Endothelial cell of umbilical vein (primary cell): ENCODE data around the gene ADH1A. TPM values are rescaled to one million over a fixed set of nuclear protein-coding genes. Genes with fewer than 3 reads are reported as not detected.

Experiments
- BruUV-seq: library from RNA; stranded (reverse); fragments of 400-500 nt; replicated peaks from 2 replicates; lab custom pipeline; 2021; lab: Mats Ljungman, UMichigan
- CTCF ChIA-PET: fragments of 300-600, 350-600 bp; sonication (Branson Sonifier 250); formaldehyde crosslinking; loops from one replicate; lab custom pipeline; 2021; ENCODE audit warnings: antibody characterized with exemption, inconsistent platforms; lab: Charles Lee
- POLR2A ChIA-PET: fragments of 300-600, 350-600 bp; sonication (Branson Sonifier 250); formaldehyde crosslinking; loops from one replicate; lab custom pipeline; 2021; ENCODE audit warnings: antibody characterized with exemption, inconsistent platforms; lab: Charles Lee
- DNase-seq: peaks from one replicate; pipeline ENCODE4 v3.0.0-alpha.2; 2011; ENCODE audit warnings: low read depth, low spot score
- FAIRE-seq: peaks from 2 replicates; lab custom pipeline; 2011; peaks lifted over from hg19 to GRCh38; lab: Jason Lieb, UNC
- H2AFZ ChIP-seq: 2 replicates; pipeline ENCODE4 v1.6.0; 2012; ENCODE audit warnings: low read depth, low read length, control low read depth, inconsistent platforms
- H3K27ac ChIP-seq: 2 replicates; pipeline ENCODE4 v1.5.1; 2011; ENCODE audit warnings: low read depth, mild to moderate bottlenecking, control low read depth, low read length, moderate library complexity; ENCODE audit not compliant: insufficient read depth
- H3K27me3 ChIP-seq, 2 experiments: 2 replicates each; pipeline versions ENCODE4 v1.6.0 to v1.6.1; 2011; ENCODE audit warnings: low read length in 2 of 2, mixed read lengths in 1 of 2; ENCODE audit not compliant: control insufficient read depth in 2 of 2, insufficient read depth in 2 of 2
- H3K36me3 ChIP-seq, 2 experiments: 2 replicates in 1 of 2; 3 replicates in 1 of 2; pipeline ENCODE4 v1.5.1; 2011; ENCODE audit warnings: low read length in 2 of 2, mild to moderate bottlenecking in 1 of 2, moderate library complexity in 1 of 2; ENCODE audit not compliant: control insufficient read depth in 2 of 2, insufficient read depth in 2 of 2; ENCODE audit errors: extremely low read depth in 1 of 2
- H3K4me1 ChIP-seq: 3 replicates; pipeline ENCODE4 v1.5.1; 2011; ENCODE audit warnings: mild to moderate bottlenecking, low read length; ENCODE audit not compliant: control insufficient read depth, insufficient read depth; ENCODE audit errors: extremely low read depth
- H3K4me2 ChIP-seq: 2 replicates; pipeline ENCODE4 v1.6.1; 2011; ENCODE audit warnings: low read length, control low read depth, mixed read lengths; ENCODE audit not compliant: insufficient read depth
- H3K4me3 ChIP-seq, 3 experiments: fragments of 200-600 bp in 1 of 3; sonication (generic), shearing (Covaris generic) in 1 of 3; replicated peaks in 1 of 3; 2 replicates each; pipeline ENCODE4 v1.5.1; 2011 to 2016; ENCODE audit warnings: control low read depth in 3 of 3, low read length in 3 of 3, mild to moderate bottlenecking in 2 of 3, inconsistent platforms in 1 of 3, low read depth in 1 of 3, moderate library complexity in 1 of 3; ENCODE audit not compliant: insufficient read depth in 1 of 3
- H3K79me2 ChIP-seq: 2 replicates; pipeline ENCODE4 v1.6.0; 2012; ENCODE audit warnings: low read length, inconsistent platforms; ENCODE audit not compliant: control insufficient read depth, insufficient read depth
- H3K9ac ChIP-seq: replicated peaks from 2 replicates; pipeline ENCODE3; 2011; ENCODE audit warnings: low read length, control low read depth; ENCODE audit not compliant: insufficient read depth; ENCODE audit errors: extremely low read depth
- H3K9me1 ChIP-seq: replicated peaks from 3 replicates; pipeline ENCODE4 v1.6.0; 2011; ENCODE audit warnings: mild to moderate bottlenecking, low read length; ENCODE audit not compliant: control insufficient read depth, insufficient read depth; ENCODE audit errors: extremely low read depth
- H3K9me3 ChIP-seq: replicated peaks from 2 replicates; pipeline ENCODE4 v1.5.1; 2012; ENCODE audit warnings: low read length, inconsistent platforms; ENCODE audit not compliant: control insufficient read depth, insufficient read depth
- H4K20me1 ChIP-seq: replicated peaks from 2 replicates; pipeline ENCODE3; 2011; ENCODE audit warnings: mild to moderate bottlenecking, low read length; ENCODE audit not compliant: control insufficient read depth, insufficient read depth; ENCODE audit errors: extremely low read depth
- EZH2 ChIP-seq: IDR thresholded peaks from 2 replicates; pipeline ENCODE4 v1.6.1; 2012; ENCODE audit warnings: borderline replicate concordance, low read depth, mild to moderate bottlenecking, moderate library complexity, low read length, inconsistent platforms; ENCODE audit not compliant: severe bottlenecking
- FOS ChIP-seq: IDR thresholded peaks from 2 replicates; pipeline ENCODE4 v1.6.1; 2011; ENCODE audit warnings: mild to moderate bottlenecking, low read length, moderate library complexity, borderline replicate concordance; ENCODE audit not compliant: insufficient read depth
- GATA2 ChIP-seq: IDR thresholded peaks from 2 replicates; pipeline ENCODE4 v1.7.0; 2011; ENCODE audit warnings: low read depth, mild to moderate bottlenecking, moderate library complexity, mixed read lengths, low read length; ENCODE audit not compliant: insufficient read length, insufficient read depth
- JUN ChIP-seq: IDR thresholded peaks from 2 replicates; pipeline ENCODE4 v1.6.1; 2011; ENCODE audit warnings: borderline replicate concordance, low read depth; ENCODE audit not compliant: insufficient read length, insufficient read depth
- MYC ChIP-seq: IDR thresholded peaks from one replicate; pipeline ENCODE4 v1.6.1; 2011; ENCODE audit warnings: mild to moderate bottlenecking, low read depth, low read length
- POLR2A ChIP-seq: IDR thresholded peaks from 2 replicates; pipeline ENCODE4 v1.6.1; 2012; ENCODE audit warnings: low read depth, mild to moderate bottlenecking, control low read depth, low read length
- POLR2AphosphoS5 ChIP-seq: IDR thresholded peaks from 2 replicates; pipeline ENCODE4 v1.6.1; 2012; ENCODE audit warnings: low read depth, mild to moderate bottlenecking, control low read depth, low read length, moderate library complexity; ENCODE audit not compliant: insufficient read depth
- dilution Hi-C: fragments of 300-500 bp; cut with MboI; formaldehyde crosslinking; loops from one replicate; pipeline ENCODE4 v1.15.0; 2019; ENCODE audit warnings: low sequenced_read_pairs; ENCODE audit not compliant: extremely low pct_ligation_motif_present
- intact Hi-C: fragments of 100-400 bp; cut with micrococcal nuclease; formaldehyde crosslinking; loops from one replicate; pipeline ENCODE4 v1.10.0; 2022
- polyA plus RNA-seq, 4 experiments: library from polyadenylated mRNA; depleted of rRNA in 3 of 4; stranded (reverse) in 3 of 4; unstranded in 1 of 4; fragments of >200 nt; gene quantifications; 2 replicates each; pipeline versions ENCODE4 v1.2.1 to v1.2.3, GENCODE V29; 2011 to 2012; ENCODE audit warnings: missing spikeins in 1 of 4
- total RNA-seq: library from RNA; stranded (reverse); gene quantifications from 2 replicates; pipeline ENCODE4 v1.2.3, GENCODE V29; 2021
- TF ChIP-seq, protein P1 (sequence below): IDR thresholded peaks from 2 replicates; pipeline ENCODE4 v1.6.1; 2011; ENCODE audit not compliant: insufficient read depth, insufficient read length
- TF ChIP-seq, protein P2 (sequence below), 2 donors: IDR thresholded peaks; 1 replicate in 1 of 2; 2 replicates in 1 of 2; pipeline ENCODE4 v1.5.1; 2011; ENCODE audit warnings: low read length in 2 of 2, mild to moderate bottlenecking in 2 of 2, moderate library complexity in 2 of 2, control low read depth in 1 of 2, inconsistent platforms in 1 of 2, low read depth in 1 of 2; ENCODE audit not compliant: insufficient read depth in 1 of 2; ENCODE audit errors: extremely low read depth in 1 of 2

ADH1A gene
- total and polyA plus RNA-seq, 2 donors (not counting 3 experiments of a cell fraction or from before 2014, with no cell fraction given) = not detected

DNA sequence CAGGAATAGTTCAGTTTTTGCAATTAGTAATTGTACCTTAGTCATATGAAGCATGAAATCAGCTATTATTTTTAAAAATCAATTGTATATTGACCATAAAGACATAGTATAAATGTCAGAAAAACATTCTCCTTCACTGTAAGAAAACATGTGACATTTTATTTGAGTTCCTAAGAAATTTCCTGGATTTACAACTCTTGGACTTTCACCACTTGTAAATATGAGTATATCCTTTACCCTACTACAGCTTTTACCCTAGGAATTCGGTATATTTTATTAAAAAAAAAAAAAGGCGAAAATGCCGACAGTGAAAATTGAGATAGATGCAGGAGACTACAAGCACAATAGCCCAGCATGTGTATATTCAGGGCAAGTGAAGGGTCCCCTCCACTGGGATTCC, 14.9 kb downstream of the ADH1A start:
- no peaks in the 10 kb centered on the region for H3K36me3 ChIP-seq
- BruUV-seq = no TSS peak
- no peak overlapping the region for H2AFZ ChIP-seq
- dilution Hi-C loops (no loop called here), intact Hi-C loops (no loop called here)
- H3K27me3 ChIP-seq = no peaks in the 10 kb centered on the region
- DNase-seq (no peak), FAIRE-seq (no peak)
- H3K4me3 ChIP-seq = no peak overlapping the region
- no peaks in the 10 kb centered on the region for H4K20me1 ChIP-seq
- no peaks in the 10 kb centered on the region for H3K4me1 ChIP-seq
- no peak for TF ChIP-seq FOS
- no peak for TF ChIP-seq POLR2A
- TF ChIP-seq, protein P1, sequence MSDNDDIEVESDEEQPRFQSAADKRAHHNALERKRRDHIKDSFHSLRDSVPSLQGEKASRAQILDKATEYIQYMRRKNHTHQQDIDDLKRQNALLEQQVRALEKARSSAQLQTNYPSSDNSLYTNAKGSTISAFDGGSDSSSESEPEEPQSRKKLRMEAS = no peak
- no peak for TF ChIP-seq GATA2
- TF ChIP-seq POLR2AphosphoS5 = no peak
- no peak for TF ChIP-seq EZH2
- TF ChIP-seq MYC = no peak
- TF ChIP-seq, protein P2, sequence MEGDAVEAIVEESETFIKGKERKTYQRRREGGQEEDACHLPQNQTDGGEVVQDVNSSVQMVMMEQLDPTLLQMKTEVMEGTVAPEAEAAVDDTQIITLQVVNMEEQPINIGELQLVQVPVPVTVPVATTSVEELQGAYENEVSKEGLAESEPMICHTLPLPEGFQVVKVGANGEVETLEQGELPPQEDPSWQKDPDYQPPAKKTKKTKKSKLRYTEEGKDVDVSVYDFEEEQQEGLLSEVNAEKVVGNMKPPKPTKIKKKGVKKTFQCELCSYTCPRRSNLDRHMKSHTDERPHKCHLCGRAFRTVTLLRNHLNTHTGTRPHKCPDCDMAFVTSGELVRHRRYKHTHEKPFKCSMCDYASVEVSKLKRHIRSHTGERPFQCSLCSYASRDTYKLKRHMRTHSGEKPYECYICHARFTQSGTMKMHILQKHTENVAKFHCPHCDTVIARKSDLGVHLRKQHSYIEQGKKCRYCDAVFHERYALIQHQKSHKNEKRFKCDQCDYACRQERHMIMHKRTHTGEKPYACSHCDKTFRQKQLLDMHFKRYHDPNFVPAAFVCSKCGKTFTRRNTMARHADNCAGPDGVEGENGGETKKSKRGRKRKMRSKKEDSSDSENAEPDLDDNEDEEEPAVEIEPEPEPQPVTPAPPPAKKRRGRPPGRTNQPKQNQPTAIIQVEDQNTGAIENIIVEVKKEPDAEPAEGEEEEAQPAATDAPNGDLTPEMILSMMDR (IDR thresholded peaks at IDR 0.05; ENCODE audit: extremely low read depth in 1 of 2, insufficient read depth in 1 of 2, low read depth in 1 of 2, low read length in 2 of 2) = no peak
- TF ChIP-seq JUN = no peak
- ChIA-PET POLR2A (no interaction called here), CTCF (no interaction called here)
- no peaks in the 10 kb centered on the region for H3K79me2 ChIP-seq
- no peak overlapping the region for H3K9ac ChIP-seq
- no peaks in the 10 kb centered on the region for H3K9me3 ChIP-seq
- H3K9me1 ChIP-seq = no peaks in the 10 kb centered on the region
- no peak overlapping the region for H3K27ac ChIP-seq
- no peak overlapping the region for H3K4me2 ChIP-seq
